HuH-7.5 (cell line): ENCODE results near the gene ZMYND10.

Experiments used
- DNase-seq: peaks from one replicate; pipeline ENCODE4 v3.0.0; 2011; ENCODE audit warnings: low spot score

ZMYND10 gene

GRCh38 chr3:50370594-50370993, 25.1 kb upstream of the ZMYND10 start:
- no peak for DNase-seq

- DNase-seq = no peak
Observed at GRCh38 chr3:50369012-50369670, 23.6 kb upstream of the ZMYND10 start.

- no peak for DNase-seq
Observed at GRCh38 chr3:50365842-50366220, 20.3 kb upstream of the ZMYND10 start.

- peak; percentile 81 for DNase-seq
Observed at GRCh38 chr3:50365080-50365841, 19.7 kb upstream of the ZMYND10 start.

GRCh38 chr3:50364573-50365079, 19.1 kb upstream of the ZMYND10 start:
- no peak for DNase-seq

GRCh38 chr3:50359760-50360110, 14.2 kb upstream of the ZMYND10 start:
- DNase-seq = no peak

GRCh38 chr3:50358911-50359759, 13.6 kb upstream of the ZMYND10 start, which contains the start of gene TMEM115:
Gene TMEM115, minus strand, starts transcription at chr3:50359521. Its CDS starts 458 bp downstream, at chr3:50359063.
- DNase-seq = peak; percentile 95

- no peak for DNase-seq
Observed at GRCh38 chr3:50358355-50358910, 12.9 kb upstream of the ZMYND10 start.

- DNase-seq = no peak
Observed at GRCh38 chr3:50357481-50357880, 11.9 kb upstream of the ZMYND10 start.

- no peak for DNase-seq
Observed at GRCh38 chr3:50356553-50356952, 11.0 kb upstream of the ZMYND10 start.

GRCh38 chr3:50355829-50356552, 10.5 kb upstream of the ZMYND10 start:
- DNase-seq = no peak

GRCh38 chr3:50354850-50355249, 9.3 kb upstream of the ZMYND10 start:
- DNase-seq = no peak

GRCh38 chr3:50354186-50354764, 8.7 kb upstream of the ZMYND10 start:
- no peak for DNase-seq

GRCh38 chr3:50353245-50354004, 7.9 kb upstream of the ZMYND10 start:
- no peak for DNase-seq

- DNase-seq = no peak
Observed at GRCh38 chr3:50352781-50353180, 7.2 kb upstream of the ZMYND10 start.

GRCh38 chr3:50351323-50351697, 5.8 kb upstream of the ZMYND10 start:
- no peak for DNase-seq

GRCh38 chr3:50350527-50351322, 5.2 kb upstream of the ZMYND10 start, which contains the start of the genes CYB561D2 and NPRL2:
Gene CYB561D2, plus strand, starts transcription at chr3:50350862. Its CDS starts 572 bp downstream, at chr3:50351434.
Gene NPRL2, minus strand, starts transcription at chr3:50350775. Its CDS starts 123 bp downstream, at chr3:50350652.
- DNase-seq = peak; percentile 99

- DNase-seq = no peak
Observed at GRCh38 chr3:50350213-50350526, 4.6 kb upstream of the ZMYND10 start.

- DNase-seq = peak; percentile 71
Observed at GRCh38 chr3:50347187-50347813, 1.8 kb upstream of the ZMYND10 start.
